K562 (cell line): ENCODE measurements around the gene MDP1. TPM values are rescaled to one million over a fixed set of nuclear protein-coding genes. Genes with fewer than 3 reads are reported as not detected.

ENCODE experiments used
- BACH1 ChIP-seq: fragments of 200-800 bp; sonication (Bioruptor generic); IDR thresholded peaks from 2 replicates; pipeline ENCODE4 v1.6.1; 2016; ENCODE audit warnings: missing genetic modification characterization, missing compliant biosample characterization
- BRD9 ChIP-seq: fragments of 450-650 bp; IDR thresholded peaks from 2 replicates; pipeline ENCODE4 v1.6.1; 2018; ENCODE audit warnings: low read depth; ENCODE audit not compliant: partially characterized antibody
- GATA2 ChIP-seq: sonication (generic); formaldehyde crosslinking; IDR thresholded peaks from 2 replicates; pipeline ENCODE4 v1.4.0; 2020; ENCODE audit warnings: mild to moderate bottlenecking, missing genetic modification reagents
- HCFC1 ChIP-seq: IDR thresholded peaks from 2 replicates; pipeline ENCODE4 v1.6.1; 2012; ENCODE audit warnings: low read depth, low read length, improper control_type of control experiment
- ILF3 ChIP-seq: fragments of 450-650 bp; IDR thresholded peaks from 2 replicates; pipeline ENCODE4 v1.6.1; 2018; ENCODE audit warnings: antibody characterized with exemption, mild to moderate bottlenecking, moderate library complexity, borderline replicate concordance
- KDM4B ChIP-seq, 2 experiments: fragments of 450-650 bp in 1 of 2; sonication (generic) in 1 of 2; IDR thresholded peaks; 2 replicates each; pipeline ENCODE4 v1.6.1; 2016 to 2017; ENCODE audit warnings: borderline replicate concordance in 2 of 2, antibody characterized with exemption in 1 of 2, low read depth in 1 of 2, mild to moderate bottlenecking in 1 of 2
- PHF8 ChIP-seq: fragments of 200-600 bp; sonication (generic); IDR thresholded peaks from 2 replicates; pipeline ENCODE4 v1.6.1; 2012; ENCODE audit warnings: mixed run types, mild to moderate bottlenecking, inconsistent platforms, low read length, moderate library complexity, borderline replicate concordance
- PTTG1 ChIP-seq: fragments of 450-650 bp; IDR thresholded peaks from 2 replicates; pipeline ENCODE4 v1.6.1; 2016; ENCODE audit warnings: low read depth, mild to moderate bottlenecking, missing genetic modification characterization, missing compliant biosample characterization
- RBM14 ChIP-seq: fragments of 200-400 bp; formaldehyde crosslinking; IDR thresholded peaks from 2 replicates; pipeline ENCODE4 v1.6.1; 2018; ENCODE audit warnings: low read depth, mild to moderate bottlenecking, low read length, moderate library complexity, borderline replicate concordance; ENCODE audit not compliant: insufficient read depth
- SMARCE1 ChIP-seq: fragments of 450-650 bp; IDR thresholded peaks from 2 replicates; pipeline ENCODE4 v1.7.1; 2016; ENCODE audit warnings: mild to moderate bottlenecking
- TARDBP ChIP-seq: fragments of 450-650 bp; IDR thresholded peaks from 2 replicates; pipeline ENCODE4 v1.6.1; 2016
- ZNF347 ChIP-seq: fragments of 450-650 bp; formaldehyde crosslinking; IDR thresholded peaks from 2 replicates; pipeline ENCODE4 v1.4.0; 2020; ENCODE audit warnings: low read depth, mild to moderate bottlenecking, moderate library complexity
- ZNF717 ChIP-seq: fragments of 250-450 bp; sonication (Bioruptor Pico); IDR thresholded peaks from 2 replicates; pipeline ENCODE4 v1.5.0; 2021
- ZNF764 ChIP-seq: fragments of 250-450 bp; sonication (Bioruptor Pico); IDR thresholded peaks from 2 replicates; pipeline ENCODE4 v1.4.0; 2020; ENCODE audit warnings: low read depth, mild to moderate bottlenecking, moderate library complexity
- ZSCAN32 ChIP-seq: fragments of 450-650 bp; formaldehyde crosslinking; IDR thresholded peaks from 2 replicates; pipeline ENCODE4 v1.4.0; 2020; ENCODE audit warnings: mild to moderate bottlenecking, moderate library complexity
- polyA plus RNA-seq, 8 experiments: library from polyadenylated mRNA; depleted of rRNA in 4 of 8; stranded (reverse) in 5 of 8; unstranded in 3 of 8; fragments of >200 nt; fragmentation: Nextera tagmentation in 2 of 8; fragmentation: Illumina TruSeq in 1 of 8; extraction: Ambion mirVana in 2 of 8; extraction: Trizol in 1 of 8; gene quantifications; 2 replicates each; pipeline versions ENCODE4 v1.2.1 to v1.2.3, GENCODE V29; 2011 to 2014; ENCODE audit warnings: inconsistent platforms in 1 of 8, missing spikeins in 1 of 8
- total RNA-seq, 7 experiments: library from RNA; depleted of rRNA in 6 of 7; stranded (reverse); fragments of >200 nt in 6 of 7; fragmentation: Illumina TruSeq in 2 of 7; extraction: Trizol in 2 of 7; gene quantifications; 2 replicates each; pipeline versions ENCODE4 v1.2.1 to v1.2.3, GENCODE V29; 2011 to 2021; ENCODE audit warnings: low replicate concordance in 1 of 7
- TF ChIP-seq, protein P1 (sequence below): fragments of 150-350 bp; IDR thresholded peaks from 2 replicates; pipeline ENCODE4 v1.6.1; 2014; ENCODE audit warnings: low read depth, mild to moderate bottlenecking, low read length, borderline replicate concordance
- TF ChIP-seq, protein P2 (sequence below): fragments of 200-400 bp; formaldehyde crosslinking; IDR thresholded peaks from 2 replicates; pipeline ENCODE4 v1.6.1; 2017; ENCODE audit warnings: mild to moderate bottlenecking, low read depth, low read length, moderate library complexity
- TF ChIP-seq, protein P3 (sequence below): sonication (generic); formaldehyde crosslinking; IDR thresholded peaks from 2 replicates; pipeline ENCODE4 v1.8.0; 2022; ENCODE audit warnings: mild to moderate bottlenecking, missing genetic modification reagents

Gene MDP1
- total and polyA plus RNA-seq, 9 of the 15 experiments (the other 6 are each of a cell fraction or from before 2014, with no cell fraction given), result 2.7 to 29.6 (median 11.0) TPM

DNA sequence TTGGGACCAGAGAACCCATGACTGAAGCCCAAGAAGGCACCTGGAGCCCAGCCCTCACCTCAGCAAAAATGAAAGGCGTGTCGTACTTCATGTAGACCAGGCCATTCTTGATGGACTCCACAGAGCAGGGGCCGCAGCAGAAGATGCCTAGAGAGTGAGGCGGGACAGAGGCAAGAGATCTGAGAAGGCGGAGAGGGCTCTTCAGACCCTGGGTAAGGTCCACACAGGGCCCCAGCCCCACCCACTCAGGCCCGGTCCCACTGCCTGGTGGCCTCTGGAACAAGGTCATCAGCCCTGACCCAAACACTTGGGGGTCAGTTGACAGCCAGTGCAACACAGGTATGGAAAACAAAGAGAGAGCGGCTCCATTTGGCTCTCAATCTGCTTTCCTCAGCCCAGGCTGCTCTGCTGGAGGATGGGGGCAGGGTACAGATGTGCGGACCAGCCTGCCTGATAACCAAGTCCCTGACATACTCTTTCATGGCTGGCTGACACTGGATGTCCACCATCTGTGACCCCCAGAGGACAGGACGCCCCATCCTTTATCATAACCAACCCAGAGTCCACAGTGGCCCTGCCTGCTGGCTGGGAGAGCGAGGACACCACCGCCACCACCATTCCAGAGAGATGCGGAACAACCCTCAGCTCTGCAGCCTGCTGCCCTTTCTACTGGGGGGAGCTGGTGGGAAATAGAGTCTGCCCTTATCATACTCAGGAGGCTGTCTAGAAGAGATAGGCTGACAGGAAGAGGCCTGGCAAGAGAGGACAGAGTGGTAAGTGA is 40.3 kb upstream of the MDP1 start (continued):
- TF ChIP-seq, protein P1, sequence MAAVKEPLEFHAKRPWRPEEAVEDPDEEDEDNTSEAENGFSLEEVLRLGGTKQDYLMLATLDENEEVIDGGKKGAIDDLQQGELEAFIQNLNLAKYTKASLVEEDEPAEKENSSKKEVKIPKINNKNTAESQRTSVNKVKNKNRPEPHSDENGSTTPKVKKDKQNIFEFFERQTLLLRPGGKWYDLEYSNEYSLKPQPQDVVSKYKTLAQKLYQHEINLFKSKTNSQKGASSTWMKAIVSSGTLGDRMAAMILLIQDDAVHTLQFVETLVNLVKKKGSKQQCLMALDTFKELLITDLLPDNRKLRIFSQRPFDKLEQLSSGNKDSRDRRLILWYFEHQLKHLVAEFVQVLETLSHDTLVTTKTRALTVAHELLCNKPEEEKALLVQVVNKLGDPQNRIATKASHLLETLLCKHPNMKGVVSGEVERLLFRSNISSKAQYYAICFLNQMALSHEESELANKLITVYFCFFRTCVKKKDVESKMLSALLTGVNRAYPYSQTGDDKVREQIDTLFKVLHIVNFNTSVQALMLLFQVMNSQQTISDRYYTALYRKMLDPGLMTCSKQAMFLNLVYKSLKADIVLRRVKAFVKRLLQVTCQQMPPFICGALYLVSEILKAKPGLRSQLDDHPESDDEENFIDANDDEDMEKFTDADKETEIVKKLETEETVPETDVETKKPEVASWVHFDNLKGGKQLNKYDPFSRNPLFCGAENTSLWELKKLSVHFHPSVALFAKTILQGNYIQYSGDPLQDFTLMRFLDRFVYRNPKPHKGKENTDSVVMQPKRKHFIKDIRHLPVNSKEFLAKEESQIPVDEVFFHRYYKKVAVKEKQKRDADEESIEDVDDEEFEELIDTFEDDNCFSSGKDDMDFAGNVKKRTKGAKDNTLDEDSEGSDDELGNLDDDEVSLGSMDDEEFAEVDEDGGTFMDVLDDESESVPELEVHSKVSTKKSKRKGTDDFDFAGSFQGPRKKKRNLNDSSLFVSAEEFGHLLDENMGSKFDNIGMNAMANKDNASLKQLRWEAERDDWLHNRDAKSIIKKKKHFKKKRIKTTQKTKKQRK, result no peak
- TF ChIP-seq GATA2, result peak; percentile 87
- peak; percentile 53; the same call in 1 of the 2 replicates for TF ChIP-seq SMARCE1
- no peak for TF ChIP-seq ILF3
- TF ChIP-seq BACH1 (tag), result no peak
- TF ChIP-seq PTTG1 (tag), result no peak
- no peak for TF ChIP-seq TARDBP
- no peak for TF ChIP-seq BRD9
- no peak for TF ChIP-seq ZNF717 (CRISPR knock-in tag)
- no peak for TF ChIP-seq ZNF764 (CRISPR knock-in tag)
- TF ChIP-seq KDM4B (IDR thresholded peaks at IDR 0.05; ENCODE audit: borderline replicate concordance in 2 of 2, low read depth in 1 of 2), result no peak
- TF ChIP-seq ZNF347 (CRISPR knock-in tag), result no peak
- no peak for TF ChIP-seq PHF8
- no peak for TF ChIP-seq RBM14
- no peak for TF ChIP-seq ZSCAN32 (CRISPR knock-in tag)
- TF ChIP-seq, protein P2, sequence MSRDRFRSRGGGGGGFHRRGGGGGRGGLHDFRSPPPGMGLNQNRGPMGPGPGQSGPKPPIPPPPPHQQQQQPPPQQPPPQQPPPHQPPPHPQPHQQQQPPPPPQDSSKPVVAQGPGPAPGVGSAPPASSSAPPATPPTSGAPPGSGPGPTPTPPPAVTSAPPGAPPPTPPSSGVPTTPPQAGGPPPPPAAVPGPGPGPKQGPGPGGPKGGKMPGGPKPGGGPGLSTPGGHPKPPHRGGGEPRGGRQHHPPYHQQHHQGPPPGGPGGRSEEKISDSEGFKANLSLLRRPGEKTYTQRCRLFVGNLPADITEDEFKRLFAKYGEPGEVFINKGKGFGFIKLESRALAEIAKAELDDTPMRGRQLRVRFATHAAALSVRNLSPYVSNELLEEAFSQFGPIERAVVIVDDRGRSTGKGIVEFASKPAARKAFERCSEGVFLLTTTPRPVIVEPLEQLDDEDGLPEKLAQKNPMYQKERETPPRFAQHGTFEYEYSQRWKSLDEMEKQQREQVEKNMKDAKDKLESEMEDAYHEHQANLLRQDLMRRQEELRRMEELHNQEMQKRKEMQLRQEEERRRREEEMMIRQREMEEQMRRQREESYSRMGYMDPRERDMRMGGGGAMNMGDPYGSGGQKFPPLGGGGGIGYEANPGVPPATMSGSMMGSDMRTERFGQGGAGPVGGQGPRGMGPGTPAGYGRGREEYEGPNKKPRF, result no peak
- no peak for TF ChIP-seq HCFC1
- TF ChIP-seq, protein P3, sequence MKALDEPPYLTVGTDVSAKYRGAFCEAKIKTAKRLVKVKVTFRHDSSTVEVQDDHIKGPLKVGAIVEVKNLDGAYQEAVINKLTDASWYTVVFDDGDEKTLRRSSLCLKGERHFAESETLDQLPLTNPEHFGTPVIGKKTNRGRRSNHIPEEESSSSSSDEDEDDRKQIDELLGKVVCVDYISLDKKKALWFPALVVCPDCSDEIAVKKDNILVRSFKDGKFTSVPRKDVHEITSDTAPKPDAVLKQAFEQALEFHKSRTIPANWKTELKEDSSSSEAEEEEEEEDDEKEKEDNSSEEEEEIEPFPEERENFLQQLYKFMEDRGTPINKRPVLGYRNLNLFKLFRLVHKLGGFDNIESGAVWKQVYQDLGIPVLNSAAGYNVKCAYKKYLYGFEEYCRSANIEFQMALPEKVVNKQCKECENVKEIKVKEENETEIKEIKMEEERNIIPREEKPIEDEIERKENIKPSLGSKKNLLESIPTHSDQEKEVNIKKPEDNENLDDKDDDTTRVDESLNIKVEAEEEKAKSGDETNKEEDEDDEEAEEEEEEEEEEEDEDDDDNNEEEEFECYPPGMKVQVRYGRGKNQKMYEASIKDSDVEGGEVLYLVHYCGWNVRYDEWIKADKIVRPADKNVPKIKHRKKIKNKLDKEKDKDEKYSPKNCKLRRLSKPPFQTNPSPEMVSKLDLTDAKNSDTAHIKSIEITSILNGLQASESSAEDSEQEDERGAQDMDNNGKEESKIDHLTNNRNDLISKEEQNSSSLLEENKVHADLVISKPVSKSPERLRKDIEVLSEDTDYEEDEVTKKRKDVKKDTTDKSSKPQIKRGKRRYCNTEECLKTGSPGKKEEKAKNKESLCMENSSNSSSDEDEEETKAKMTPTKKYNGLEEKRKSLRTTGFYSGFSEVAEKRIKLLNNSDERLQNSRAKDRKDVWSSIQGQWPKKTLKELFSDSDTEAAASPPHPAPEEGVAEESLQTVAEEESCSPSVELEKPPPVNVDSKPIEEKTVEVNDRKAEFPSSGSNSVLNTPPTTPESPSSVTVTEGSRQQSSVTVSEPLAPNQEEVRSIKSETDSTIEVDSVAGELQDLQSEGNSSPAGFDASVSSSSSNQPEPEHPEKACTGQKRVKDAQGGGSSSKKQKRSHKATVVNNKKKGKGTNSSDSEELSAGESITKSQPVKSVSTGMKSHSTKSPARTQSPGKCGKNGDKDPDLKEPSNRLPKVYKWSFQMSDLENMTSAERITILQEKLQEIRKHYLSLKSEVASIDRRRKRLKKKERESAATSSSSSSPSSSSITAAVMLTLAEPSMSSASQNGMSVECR (CRISPR knock-in tag), result no peak
